IMR-90 (cell line): Measurements from ENCODE around the gene ZNF407. TPM values are rescaled to one million over a fixed set of nuclear protein-coding genes. Genes with fewer than 3 reads are reported as not detected.

Source experiments
- ATAC-seq: fragments of 200-7000 bp; cut with Tn5 transposase; 2 replicates; pipeline ENCODE4 v1.9.1; 2020; ENCODE audit warnings: low read depth, mild to moderate bottlenecking, moderate library complexity
- BruUV-seq: library from RNA; stranded (reverse); fragments of 400-500 nt; replicated peaks from 2 replicates; lab custom pipeline; 2021; lab: Mats Ljungman, UMichigan
- CTCF ChIA-PET: fragments of 300-600 bp; formaldehyde crosslinking; extraction: SDS; loops from one replicate; lab custom pipeline; 2021; ENCODE audit warnings: antibody characterized with exemption; lab: Yijun Ruan, JAX
- POLR2A ChIA-PET: fragments of 300-600 bp; sonication (Branson Sonifier 250); formaldehyde crosslinking; loops from one replicate; lab custom pipeline; 2022; ENCODE audit warnings: antibody characterized with exemption; ENCODE audit not compliant: unreplicated experiment; lab: Charles Lee
- DNase-seq: peaks from one replicate; pipeline ENCODE4 v3.0.0; 2013
- H2AFZ ChIP-seq: replicated peaks from 2 replicates; pipeline ENCODE3; 2013; ENCODE audit warnings: low read length, mild to moderate bottlenecking; ENCODE audit not compliant: poor library complexity
- H2AK5ac ChIP-seq: 2 replicates; pipeline ENCODE4 v1.6.1; 2013; ENCODE audit warnings: low read depth, low read length, inconsistent platforms
- H2AK9ac ChIP-seq: replicated peaks from 2 replicates; pipeline ENCODE3; 2013; ENCODE audit warnings: mild to moderate bottlenecking, low read depth, low read length, moderate library complexity; ENCODE audit not compliant: poor library complexity
- H2BK120ac ChIP-seq: 2 replicates; pipeline ENCODE4 v1.6.1; 2013; ENCODE audit warnings: low read depth, low read length, inconsistent platforms
- H2BK15ac ChIP-seq: 3 replicates; pipeline ENCODE4 v1.6.1; 2013; ENCODE audit warnings: low read depth, low read length, inconsistent platforms
- H2BK20ac ChIP-seq: 2 replicates; pipeline ENCODE4 v1.6.1; 2013; ENCODE audit warnings: low read depth, mild to moderate bottlenecking, inconsistent platforms, low read length, moderate library complexity
- H2BK5ac ChIP-seq: 2 replicates; pipeline ENCODE4 v1.6.1; 2013; ENCODE audit warnings: mild to moderate bottlenecking, low read depth, low read length, inconsistent platforms; ENCODE audit not compliant: poor library complexity, severe bottlenecking
- H3K14ac ChIP-seq: replicated peaks from 2 replicates; pipeline ENCODE4 v1.6.1; 2013; ENCODE audit warnings: low read depth, low read length, inconsistent platforms
- H3K18ac ChIP-seq: 2 replicates; pipeline ENCODE4 v1.6.1; 2013; ENCODE audit warnings: low read depth, low read length, control low read depth
- H3K23ac ChIP-seq: 2 replicates; pipeline ENCODE4 v1.6.1; 2013; ENCODE audit warnings: low read depth, low read length, inconsistent platforms
- H3K27ac ChIP-seq: 2 replicates; pipeline ENCODE4 v1.5.1; 2013; ENCODE audit warnings: mild to moderate bottlenecking, control low read depth, low read length; ENCODE audit not compliant: insufficient read depth
- H3K27me3 ChIP-seq: 2 replicates; pipeline ENCODE4 v1.6.1; 2013; ENCODE audit warnings: low read length; ENCODE audit not compliant: control insufficient read depth, insufficient read depth
- H3K36me3 ChIP-seq: 2 replicates; pipeline ENCODE4 v1.6.1; 2013; ENCODE audit warnings: low read length, mixed read lengths; ENCODE audit not compliant: control insufficient read depth, insufficient read depth
- H3K4ac ChIP-seq: 2 replicates; pipeline ENCODE4 v1.6.1; 2013; ENCODE audit warnings: low read depth, low read length, inconsistent platforms
- H3K4me1 ChIP-seq: 2 replicates; pipeline ENCODE4 v1.6.1; 2013; ENCODE audit warnings: low read length, mixed read lengths; ENCODE audit not compliant: control insufficient read depth, insufficient read depth
- H3K4me2 ChIP-seq: 2 replicates; pipeline ENCODE4 v1.6.1; 2013; ENCODE audit warnings: low read depth, mild to moderate bottlenecking, control low read depth, low read length, moderate library complexity
- H3K4me3 ChIP-seq: 2 replicates; pipeline ENCODE4 v1.5.1; 2013; ENCODE audit warnings: low read depth, mild to moderate bottlenecking, control low read depth, low read length, moderate library complexity; ENCODE audit not compliant: insufficient read depth
- H3K56ac ChIP-seq: 2 replicates; pipeline ENCODE4 v1.6.1; 2013; ENCODE audit warnings: low read length, inconsistent platforms; ENCODE audit not compliant: insufficient read depth; ENCODE audit errors: extremely low read depth
- H3K79me1 ChIP-seq, 2 experiments: 2 replicates each; pipeline ENCODE4 v1.6.1; 2013; ENCODE audit warnings: low read length in 2 of 2, inconsistent platforms in 1 of 2, low read depth in 1 of 2
- H3K9ac ChIP-seq: 2 replicates; pipeline ENCODE4 v1.6.1; 2013; ENCODE audit warnings: low read depth, low read length, control low read depth
- H3K9me1 ChIP-seq: 2 replicates; pipeline ENCODE4 v1.6.1; 2013; ENCODE audit warnings: low read length, inconsistent platforms; ENCODE audit not compliant: insufficient read depth
- H3K9me3 ChIP-seq: 2 replicates; pipeline ENCODE4 v1.6.1; 2013; ENCODE audit warnings: low read length; ENCODE audit not compliant: control insufficient read depth, insufficient read depth
- H4K20me1 ChIP-seq: 2 replicates; pipeline ENCODE4 v1.6.1; 2013; ENCODE audit warnings: low read length, inconsistent platforms; ENCODE audit not compliant: insufficient read depth
- H4K5ac ChIP-seq: 2 replicates; pipeline ENCODE4 v1.6.1; 2013; ENCODE audit warnings: mild to moderate bottlenecking, low read depth, low read length, control low read depth
- H4K8ac ChIP-seq, 2 experiments: 2 replicates each; pipeline ENCODE4 v1.6.1; 2013; ENCODE audit warnings: low read depth in 2 of 2, low read length in 2 of 2, control low read depth in 1 of 2, inconsistent platforms in 1 of 2
- H4K91ac ChIP-seq: 2 replicates; pipeline ENCODE4 v1.6.1; 2013; ENCODE audit warnings: low read depth, low read length, inconsistent platforms; ENCODE audit not compliant: insufficient read depth
- BHLHE40 ChIP-seq: fragments of 150-350 bp; IDR thresholded peaks from 2 replicates; pipeline ENCODE4 v1.6.1; 2016; ENCODE audit warnings: mild to moderate bottlenecking, low read depth, low read length
- CEBPB ChIP-seq: IDR thresholded peaks from 2 replicates; pipeline ENCODE4 v1.6.1; 2012; ENCODE audit warnings: low read depth, low read length, improper control_type of control experiment
- CHD1 ChIP-seq: IDR thresholded peaks from 2 replicates; pipeline ENCODE4 v1.6.1; 2012; ENCODE audit warnings: low read depth, low read length, improper control_type of control experiment
- ELK1 ChIP-seq: fragments of 150-350 bp; IDR thresholded peaks from 2 replicates; pipeline ENCODE4 v1.6.1; 2016; ENCODE audit warnings: low read depth, mild to moderate bottlenecking, low read length, moderate library complexity, borderline replicate concordance
- MAFK ChIP-seq: IDR thresholded peaks from 2 replicates; pipeline ENCODE4 v1.6.1; 2012; ENCODE audit warnings: low read depth, low read length, improper control_type of control experiment
- MAZ ChIP-seq: IDR thresholded peaks from 2 replicates; pipeline ENCODE4 v1.6.1; 2012; ENCODE audit warnings: low read depth, mild to moderate bottlenecking, low read length, improper control_type of control experiment, moderate library complexity, borderline replicate concordance
- MXI1 ChIP-seq: IDR thresholded peaks from 2 replicates; pipeline ENCODE4 v1.6.1; 2012; ENCODE audit warnings: low read depth, mild to moderate bottlenecking, low read length, moderate library complexity, borderline replicate concordance
- NFE2L2 ChIP-seq: fragments of 150-350 bp; IDR thresholded peaks from 2 replicates; pipeline ENCODE4 v1.6.1; 2016; ENCODE audit warnings: low read depth, mild to moderate bottlenecking, low read length
- POLR2A ChIP-seq: IDR thresholded peaks from 2 replicates; pipeline ENCODE4 v1.6.1; 2012; ENCODE audit warnings: mild to moderate bottlenecking, low read depth, low read length
- RAD21 ChIP-seq: IDR thresholded peaks from 2 replicates; pipeline ENCODE4 v1.6.1; 2012; ENCODE audit warnings: low read length, improper control_type of control experiment
- RCOR1 ChIP-seq: IDR thresholded peaks from 2 replicates; pipeline ENCODE4 v1.6.1; 2012; ENCODE audit warnings: mild to moderate bottlenecking, low read length, improper control_type of control experiment; ENCODE audit not compliant: insufficient replicate concordance
- RFX5 ChIP-seq: IDR thresholded peaks from 2 replicates; pipeline ENCODE4 v1.8.0; 2012; ENCODE audit warnings: low read depth, mild to moderate bottlenecking, low read length, moderate library complexity
- SMC3 ChIP-seq: fragments of 150-350 bp; IDR thresholded peaks from 2 replicates; pipeline ENCODE4 v1.6.1; 2016; ENCODE audit warnings: low read depth, mild to moderate bottlenecking, antibody characterized with exemption, low read length, moderate library complexity
- WGBS, 2 experiments: methylation state at CpG; one replicate each; pipeline versions ENCODE4 v1.1.5 to v1.1.7; 2013; ENCODE audit warnings: missing lambda C conversion rate in 2 of 2; ENCODE audit not compliant: insufficient read length in 1 of 2; ENCODE audit errors: extremely low coverage in 2 of 2; 5-methylcytosine and 5-hydroxymethylcytosine counted together
- dilution Hi-C: fragments of 300-500 bp; cut with HindIII; formaldehyde crosslinking; loops from one replicate; pipeline ENCODE4 v1.14.3; 2018; ENCODE audit warnings: low sequenced_read_pairs; ENCODE audit not compliant: unreplicated experiment
- in situ Hi-C: fragments of 300-500 bp; cut with MboI; formaldehyde crosslinking; loops from 3 replicates; pipeline ENCODE4 v1.14.3; 2019; ENCODE audit warnings: low sequenced_read_pairs, inconsistent platforms, mixed read lengths
- intact Hi-C: fragments of 100-400 bp; cut with micrococcal nuclease; formaldehyde crosslinking; loops from 2 replicates; pipeline ENCODE4 v1.10.0; 2022
- polyA plus RNA-seq, 3 experiments: library from polyadenylated mRNA; depleted of rRNA; stranded (reverse); fragments of >200 nt; gene quantifications; 2 replicates each; pipeline ENCODE4 v1.2.3, GENCODE V29; 2012; ENCODE audit warnings: low replicate concordance in 1 of 3
- total RNA-seq: library from RNA; depleted of rRNA; stranded (reverse); fragments of >200 nt; gene quantifications from 2 replicates; pipeline ENCODE4 v1.2.3, GENCODE V29; 2012

ZNF407 gene
- total and polyA plus RNA-seq, 2 of the 4 experiments (the other 2 are of a cell fraction) = 3.1 to 20.1 TPM

- Histone ChIP-seq H3K4me3 (no peak overlapping the region), H3K79me1 (peaks cover 4 to 5% of the 10 kb centered on the region in 2 experiments; a peak in 1 of 4 replicates), H3K9me1 (peaks cover 3% of the 10 kb centered on the region; the same call in 1 of the 2 replicates), H3K9me3 (no peaks in the 10 kb centered on the region), H2BK20ac (no peak overlapping the region), H3K4me1 (peaks cover 6% of the 10 kb centered on the region), H3K4me2 (no peak overlapping the region), H2AFZ (no peak overlapping the region), H3K14ac (no peak overlapping the region), H4K8ac (no peak overlapping the region), H3K18ac (no peak overlapping the region), H3K4ac (no peak overlapping the region), H3K27me3 (no peaks in the 10 kb centered on the region), H3K36me3 (no peaks in the 10 kb centered on the region; the same call in 1 of the 2 replicates), H4K20me1 (no peaks in the 10 kb centered on the region), H4K5ac (no peak overlapping the region), H2AK5ac (no peak overlapping the region), H3K27ac (no peak overlapping the region), H2BK5ac (no peak overlapping the region), H3K23ac (0 out of 2 replicates have a peak overlapping the region, but pooled peaks have one; percentile 9), H3K9ac (no peak overlapping the region), H4K91ac (no peak overlapping the region), H2AK9ac (no peak overlapping the region), H2BK15ac (no peak overlapping the region), H3K56ac (no peak overlapping the region), H2BK120ac (no peak overlapping the region)
- BruUV-seq = no TSS peak
- ChIA-PET POLR2A (no interaction called here), CTCF (no interaction called here)
- dilution Hi-C loops = no loop called here
- TF ChIP-seq MXI1 (no peak), RAD21 (no peak), POLR2A (no peak), NFE2L2 (no peak), RCOR1 (no peak), MAZ (no peak), SMC3 (no peak), MAFK (no peak), ELK1 (no peak), CEBPB (no peak), CHD1 (no peak), RFX5 (no peak), BHLHE40 (no peak)
- DNase-seq (no peak), ATAC-seq (no peak)
- WGBS, 2 experiments = no CpG with 5 or more reads among the region's 1 CpG
- in situ Hi-C loops = no loop called here
- intact Hi-C loops = no loop called here
Observed at GRCh38 chr18:74832999-74833398, 235.3 kb downstream of the ZNF407 start.
